CD4-positive, alpha-beta T cell (primary cell): Measurements from ENCODE around the gene DGKI. TPM values are rescaled to one million over a fixed set of nuclear protein-coding genes. Genes with fewer than 3 reads are reported as not detected.

Source experiments
- ATAC-seq: fragments of 200-7000 bp; cut with Tn5 transposase; one replicate; pipeline ENCODE4 v1.10.0; 2022; ENCODE audit warnings: mild to moderate bottlenecking; ENCODE audit not compliant: poor library complexity
- CTCF ChIA-PET: fragments of 350-600 bp; sonication (Branson Sonifier 250); formaldehyde crosslinking; loops from one replicate; lab custom pipeline; 2021; ENCODE audit warnings: antibody characterized with exemption, inconsistent platforms; lab: Charles Lee
- POLR2A ChIA-PET: fragments of 350-600 bp; sonication (Branson Sonifier 250); formaldehyde crosslinking; loops from one replicate; lab custom pipeline; 2021; ENCODE audit warnings: antibody characterized with exemption, inconsistent platforms; lab: Charles Lee
- DNase-seq, 14 experiments: peaks; one replicate each; pipeline ENCODE4 v3.0.0-alpha.2; 2013 to 2020; ENCODE audit warnings: mixed read lengths in 2 of 14
- H3K27ac ChIP-seq, 2 donors: one replicate each; pipeline versions ENCODE4 v1.5.1 to v1.7.0; 2013; ENCODE audit warnings: low read length in 2 of 2, low read depth in 1 of 2, mild to moderate bottlenecking in 1 of 2
- H3K27me3 ChIP-seq, 2 experiments: 1 replicate in 1 of 2; 2 replicates in 1 of 2; pipeline versions ENCODE4 v1.6.1 to v1.7.0; 2013; ENCODE audit warnings: low read length in 2 of 2, control low read depth in 1 of 2, mild to moderate bottlenecking in 1 of 2, moderate library complexity in 1 of 2; ENCODE audit not compliant: insufficient read depth in 2 of 2, control insufficient read depth in 1 of 2
- H3K36me3 ChIP-seq: one replicate; pipeline ENCODE4 v1.6.1; 2013; ENCODE audit warnings: low read length, control low read depth; ENCODE audit not compliant: insufficient read depth
- H3K4me1 ChIP-seq: one replicate; pipeline ENCODE4 v1.6.1; 2013; ENCODE audit warnings: low read length, control low read depth; ENCODE audit not compliant: insufficient read depth
- H3K4me3 ChIP-seq: one replicate; pipeline ENCODE4 v1.5.1; 2013; ENCODE audit warnings: mild to moderate bottlenecking, low read length, moderate library complexity
- H3K9me3 ChIP-seq, 2 experiments: 1 replicate in 1 of 2; 2 replicates in 1 of 2; pipeline versions ENCODE4 v1.6.1 to v1.7.0; 2013; ENCODE audit warnings: low read length in 2 of 2, mild to moderate bottlenecking in 2 of 2, control low read depth in 1 of 2, moderate library complexity in 1 of 2; ENCODE audit not compliant: control insufficient read depth in 1 of 2, insufficient read depth in 1 of 2
- H3K27ac Mint-ChIP-seq: one replicate; pipeline ENCODE4 v1.8.0; 2020; ENCODE audit warnings: mixed read lengths
- H3K27me3 Mint-ChIP-seq: one replicate; pipeline ENCODE4 v1.8.0; 2021; ENCODE audit warnings: mixed read lengths
- H3K36me3 Mint-ChIP-seq: one replicate; pipeline ENCODE4 v1.8.0; 2021; ENCODE audit warnings: low read depth, mixed read lengths
- H3K4me1 Mint-ChIP-seq: one replicate; pipeline ENCODE4 v1.8.0; 2021; ENCODE audit warnings: low read depth, mixed read lengths
- H3K4me3 Mint-ChIP-seq: one replicate; pipeline ENCODE4 v1.8.0; 2020; ENCODE audit warnings: mild to moderate bottlenecking, mixed read lengths
- H3K9me3 Mint-ChIP-seq: one replicate; pipeline ENCODE4 v1.8.0; 2020; ENCODE audit warnings: mixed read lengths
- CTCF ChIP-seq: fragments of 200-600 bp; IDR thresholded peaks from one replicate; pipeline ENCODE4 v1.8.0; 2022; ENCODE audit warnings: antibody characterized with exemption, mild to moderate bottlenecking
- intact Hi-C, 2 experiments: fragments of 100-400 bp; cut with DNase I in 1 of 2; cut with micrococcal nuclease in 1 of 2; formaldehyde crosslinking; loops; one replicate each; pipeline versions ENCODE4 v1.15.1 to v1.9.0; 2023 to 2025; cut with DNase I, micrococcal nuclease
- total RNA-seq, 174 experiments: library from RNA in 2 of 174; stranded (reverse) in 2 of 174; gene quantifications; one replicate each; pipeline ENCODE4 v1.2.3 and lab custom pipeline; 2021 to 2026

The DGKI gene
- total RNA-seq, 2 experiments from 2014 or later = not detected

GRCh38 chr7:137877027-137877675, 30.4 kb upstream of the DGKI start:
- CTCF ChIA-PET = no interaction called here
- peaks cover 58% of the 10 kb centered on the region for H3K36me3 ChIP-seq
- no peak for TF ChIP-seq CTCF
- DNase-seq (no peak), ATAC-seq (no peak)
- H3K27ac Mint-ChIP-seq = no peak overlapping the region
- no peaks in the 10 kb centered on the region for H3K9me3 Mint-ChIP-seq
- no peak overlapping the region for H3K27ac ChIP-seq
- no peaks in the 10 kb centered on the region for H3K27me3 Mint-ChIP-seq
- no peaks in the 10 kb centered on the region for H3K27me3 ChIP-seq
- no peaks in the 10 kb centered on the region for H3K4me1 Mint-ChIP-seq
- H3K36me3 Mint-ChIP-seq = peaks cover 68% of the 10 kb centered on the region
- POLR2A ChIA-PET = interaction anchor here (0.7 kb wide), 1 partner anchor 511 kb away, joined by 4 read pairs; no protein-coding TSS in a partner anchor
- peaks cover 0 to 4% of the 10 kb centered on the region in 2 experiments for H3K9me3 ChIP-seq
- no peaks in the 10 kb centered on the region for H3K4me1 ChIP-seq
- intact Hi-C loops = no loop called here
- no peak overlapping the region for H3K4me3 ChIP-seq
- H3K4me3 Mint-ChIP-seq = no peak overlapping the region

GRCh38 chr7:137875746-137876145, 29.0 kb upstream of the DGKI start:
- Histone ChIP-seq H3K9me3 (no peaks in the 10 kb centered on the region), H3K4me3 (no peak overlapping the region), H3K4me1 (no peaks in the 10 kb centered on the region), H3K27ac (no peak overlapping the region), H3K27me3 (no peaks in the 10 kb centered on the region), H3K36me3 (peaks cover 44% of the 10 kb centered on the region)
- Mint-ChIP-seq H3K36me3 (peaks cover 57% of the 10 kb centered on the region), H3K4me3 (no peak overlapping the region), H3K9me3 (no peaks in the 10 kb centered on the region), H3K4me1 (no peaks in the 10 kb centered on the region), H3K27ac (no peak overlapping the region), H3K27me3 (no peaks in the 10 kb centered on the region)
- CTCF ChIA-PET = no interaction called here
- DNase-seq (no peak), ATAC-seq (no peak)
- POLR2A ChIA-PET = no interaction called here
- intact Hi-C loops = no loop called here
- TF ChIP-seq CTCF = no peak

DNA sequence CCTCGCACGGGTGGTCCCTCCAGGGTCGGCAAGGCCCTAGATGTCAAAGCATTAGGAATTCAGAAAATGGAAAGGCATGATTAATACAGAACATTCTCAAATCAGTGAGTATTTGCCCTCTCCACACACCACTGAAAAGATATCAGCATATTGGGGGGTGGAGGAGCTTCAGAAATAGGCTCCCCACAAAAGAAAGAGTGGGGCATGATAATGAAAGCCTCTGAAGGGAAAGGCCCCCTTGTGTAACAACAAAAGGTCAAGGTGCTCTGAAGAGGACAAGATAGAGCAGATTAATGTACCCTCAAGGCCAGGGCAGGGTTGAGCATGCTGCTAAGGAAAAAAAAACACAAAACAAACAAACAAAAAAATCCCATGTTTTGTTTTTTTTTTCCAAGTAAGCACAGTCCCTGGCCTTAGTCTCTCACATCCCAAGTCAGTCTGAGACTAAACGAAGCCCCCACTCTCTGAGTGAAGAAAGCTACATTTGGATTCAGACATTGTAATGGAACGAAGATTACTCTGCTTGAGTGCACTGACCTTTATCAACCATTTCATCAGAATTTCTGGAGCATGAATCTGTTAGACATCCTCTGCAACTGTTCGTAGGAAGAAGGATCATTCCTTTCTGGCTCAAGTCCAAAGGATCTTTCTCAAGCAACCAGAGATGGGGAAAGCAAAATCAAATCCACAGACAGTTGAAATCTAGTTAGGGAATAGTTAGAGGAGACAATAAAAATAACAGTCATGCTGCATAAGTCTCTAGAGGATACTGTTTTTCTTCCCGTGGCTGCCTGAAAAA, 27.4 kb upstream of the DGKI start:
- POLR2A ChIA-PET = no interaction called here
- H3K9me3 ChIP-seq = no peaks in the 10 kb centered on the region
- Mint-ChIP-seq H3K36me3 (peaks cover 41% of the 10 kb centered on the region), H3K27ac (no peak overlapping the region), H3K9me3 (no peaks in the 10 kb centered on the region), H3K4me1 (no peaks in the 10 kb centered on the region), H3K4me3 (no peak overlapping the region), H3K27me3 (no peaks in the 10 kb centered on the region)
- CTCF ChIA-PET = no interaction called here
- no peak overlapping the region for H3K27ac ChIP-seq
- TF ChIP-seq CTCF = no peak
- no peaks in the 10 kb centered on the region for H3K27me3 ChIP-seq
- no peak for DNase-seq
- no peak for ATAC-seq
- H3K36me3 ChIP-seq = peaks cover 29% of the 10 kb centered on the region
- no peaks in the 10 kb centered on the region for H3K4me1 ChIP-seq
- intact Hi-C loops = no loop called here
- no peak overlapping the region for H3K4me3 ChIP-seq
